ENCODE measurements around the gene DMWD. TPM values are rescaled to one million over a fixed set of nuclear protein-coding genes. Genes with fewer than 3 reads are reported as not detected.

The DMWD gene
- total RNA-seq, 1 donor from 2014 or later = 66.0 TPM

- DNase-seq (ENCODE audit: low spot score) = peak; percentile 96
Measured at GRCh38 chr19:45770192-45771101, 22.2 kb downstream of the DMWD start.

GRCh38 chr19:45769821-45770191, 22.8 kb downstream of the DMWD start:
- DNase-seq (ENCODE audit: low spot score) = peak; percentile 68

GRCh38 chr19:45768984-45769782, 23.5 kb downstream of the DMWD start, which contains the start of gene SIX5:
TSS of gene SIX5 (minus strand) at chr19:45769252. CDS start at chr19:45768844, 408 bp downstream.
- peak; percentile 99 for DNase-seq (ENCODE audit: low spot score)

GRCh38 chr19:45768655-45768983, 24.0 kb downstream of the DMWD start:
- no peak for DNase-seq (ENCODE audit: low spot score)

- peak; percentile 63 for DNase-seq (ENCODE audit: low spot score)
Measured at GRCh38 chr19:45767881-45768654, 24.6 kb downstream of the DMWD start.

- DNase-seq (ENCODE audit: low spot score) = peak; percentile 53
Measured at GRCh38 chr19:45767410-45767880, 25.2 kb downstream of the DMWD start.

GRCh38 chr19:45766869-45767346, 25.7 kb downstream of the DMWD start:
- DNase-seq (ENCODE audit: low spot score) = no peak

- DNase-seq (ENCODE audit: low spot score) = no peak
Measured at GRCh38 chr19:45766296-45766868, 26.3 kb downstream of the DMWD start.

- no peak for DNase-seq (ENCODE audit: low spot score)
Measured at GRCh38 chr19:45765702-45766295, 26.8 kb downstream of the DMWD start.

- DNase-seq (ENCODE audit: low spot score) = no peak
Measured at GRCh38 chr19:45764945-45765701, 27.5 kb downstream of the DMWD start.

- no peak for DNase-seq (ENCODE audit: low spot score)
Measured at GRCh38 chr19:45764475-45764874, 28.2 kb downstream of the DMWD start.

- no peak for DNase-seq (ENCODE audit: low spot score)
Measured at GRCh38 chr19:45763691-45764294, 28.9 kb downstream of the DMWD start.

GRCh38 chr19:45762870-45763631, 29.6 kb downstream of the DMWD start:
- DNase-seq (ENCODE audit: low spot score) = no peak

- DNase-seq (ENCODE audit: low spot score) = no peak
Measured at GRCh38 chr19:45761714-45762113, 30.9 kb downstream of the DMWD start.

GRCh38 chr19:45758921-45759320, 33.7 kb downstream of the DMWD start:
- DNase-seq (ENCODE audit: low spot score) = no peak

- no peak for DNase-seq (ENCODE audit: low spot score)
Measured at GRCh38 chr19:45757695-45758094, 35.0 kb downstream of the DMWD start.

- no peak for DNase-seq (ENCODE audit: low spot score)
Measured at GRCh38 chr19:45754323-45754722, 38.3 kb downstream of the DMWD start.

GRCh38 chr19:45753548-45753947, 39.1 kb downstream of the DMWD start:
- DNase-seq (ENCODE audit: low spot score) = no peak

- no peak for DNase-seq (ENCODE audit: low spot score)
Measured at GRCh38 chr19:45752639-45753038, 40.0 kb downstream of the DMWD start.
